ENCODE measurements around the gene ZNF587.
"Not testable (repeated sequence)": the region's sequence is repeated elsewhere in the genome, so short reads cannot be mapped to it uniquely, and the experiment has no call there.

ZNF587 gene

DNA sequence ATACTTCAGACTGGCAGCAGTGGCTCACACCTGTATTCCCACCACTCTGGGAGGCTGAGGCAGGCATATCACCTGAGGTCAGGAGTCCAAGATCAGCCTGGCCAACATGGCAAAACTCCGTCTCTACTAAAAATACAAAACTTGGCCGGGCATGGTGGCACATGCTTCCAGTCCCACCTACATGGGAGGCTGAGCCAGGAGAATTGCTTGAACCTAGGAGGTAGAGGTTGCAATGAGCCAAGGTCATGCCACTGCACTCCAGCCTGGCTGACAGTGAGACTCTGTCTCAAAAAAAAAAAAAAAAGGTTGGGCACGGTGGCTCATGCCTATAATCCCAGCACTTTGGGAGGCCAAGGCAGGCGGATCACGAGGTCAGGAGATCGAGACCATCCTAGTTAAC is 20.0 kb downstream of the ZNF587 start:
- in situ Hi-C loops (cut with HindIII; ENCODE audit: low pct_ligation_motif_present, low pct_unique_long_range_greater_than_20kb, low sequenced_read_pairs) = not testable (repeated sequence)

GRCh38 chr19:57870225-57870624 is 20.6 kb downstream of the ZNF587 start:
- in situ Hi-C loops (cut with HindIII; ENCODE audit: low pct_ligation_motif_present, low pct_unique_long_range_greater_than_20kb, low sequenced_read_pairs) = no loop called here
- DNase-seq = no peak

More for the DNA sequence above, 20.0 kb downstream of the ZNF587 start:
- not testable (repeated sequence) for DNase-seq

GRCh38 chr19:57872450-57872849 is 22.8 kb downstream of the ZNF587 start:
- no peak for DNase-seq
- in situ Hi-C loops (cut with HindIII; ENCODE audit: low pct_ligation_motif_present, low pct_unique_long_range_greater_than_20kb, low sequenced_read_pairs) = no loop called here

DNA sequence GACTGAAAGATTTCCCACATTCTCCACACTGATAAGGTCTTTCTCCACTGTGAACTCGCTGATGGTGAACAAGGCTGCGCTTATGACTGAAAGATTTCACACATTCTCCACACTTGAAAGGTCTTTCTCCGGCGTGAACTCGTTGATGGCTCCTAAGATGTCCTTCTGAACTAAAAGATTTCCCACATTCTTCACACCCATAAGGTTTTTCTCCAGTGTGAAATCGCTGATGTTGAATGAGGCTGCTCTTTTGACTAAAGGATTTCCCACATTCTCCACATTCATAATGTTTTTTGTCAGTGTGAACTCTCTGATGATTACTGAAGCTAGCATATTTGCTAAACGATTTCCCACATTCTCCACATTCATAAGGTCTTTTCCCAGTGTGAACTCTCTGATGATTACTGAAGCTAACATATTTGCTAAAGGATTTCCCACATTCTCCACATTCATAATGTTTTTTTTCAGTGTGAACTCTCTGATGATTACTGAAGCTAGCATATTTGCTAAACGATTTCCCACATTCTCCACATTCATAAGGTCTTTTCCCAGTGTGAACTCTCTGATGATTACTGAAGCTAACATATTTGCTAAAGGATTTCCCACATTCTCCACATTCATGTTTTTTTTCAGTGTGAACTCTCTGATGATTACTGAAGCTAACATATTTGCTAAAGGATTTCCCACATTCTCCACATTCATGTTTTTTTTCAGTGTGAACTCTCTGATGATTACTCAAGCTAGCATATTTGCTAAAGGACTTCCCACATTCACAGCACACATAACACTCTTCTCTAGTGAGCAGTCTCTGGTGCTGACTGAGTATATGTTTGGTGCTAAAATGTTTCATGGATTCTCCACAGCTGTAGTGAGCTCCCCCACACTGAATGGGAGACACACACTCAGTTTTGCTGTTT is 24.5 kb downstream of the ZNF587 start:
- DNase-seq; in situ Hi-C loops (cut with HindIII; ENCODE audit: low pct_ligation_motif_present, low pct_unique_long_range_greater_than_20kb, low sequenced_read_pairs): not testable (repeated sequence)

GRCh38 chr19:57886046-57886445 is 36.4 kb downstream of the ZNF587 start:
- in situ Hi-C loops (cut with HindIII; ENCODE audit: low pct_ligation_motif_present, low pct_unique_long_range_greater_than_20kb, low sequenced_read_pairs) = no loop called here
- DNase-seq = no peak

- DNase-seq = no peak
- in situ Hi-C loops (cut with HindIII; ENCODE audit: low pct_ligation_motif_present, low pct_unique_long_range_greater_than_20kb, low sequenced_read_pairs) = no loop called here
Observed at GRCh38 chr19:57887195-57887941, 37.7 kb downstream of the ZNF587 start.

DNA sequence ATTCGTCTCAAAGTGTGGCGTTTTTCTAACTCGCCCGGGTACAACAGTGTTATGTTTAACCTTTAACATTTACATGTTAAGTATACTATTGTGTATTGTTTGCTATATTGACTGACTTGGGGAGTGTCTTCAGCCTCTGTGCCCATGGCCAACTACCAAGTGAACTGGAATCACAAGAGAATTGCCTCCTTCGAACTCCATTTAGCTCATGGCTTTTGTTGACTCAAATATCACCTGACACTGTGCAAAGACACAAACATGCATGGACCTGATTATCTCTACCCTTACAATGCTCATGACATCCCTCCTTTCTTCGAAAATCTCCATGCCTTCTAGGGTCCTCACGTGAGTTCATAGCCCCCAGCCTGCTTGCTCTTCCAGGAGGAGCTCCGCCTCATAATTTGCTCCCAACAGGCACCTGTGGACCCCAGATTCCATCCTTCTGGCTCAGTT is 38.5 kb downstream of the ZNF587 start:
- in situ Hi-C loops (cut with HindIII; ENCODE audit: low pct_ligation_motif_present, low pct_unique_long_range_greater_than_20kb, low sequenced_read_pairs) = no loop called here
- no peak for DNase-seq

GRCh38 chr19:57888560-57889231 is 39.0 kb downstream of the ZNF587 start, which contains the start of gene ZNF814:
TSS of gene ZNF814 (minus strand) at chr19:57889037. CDS start at chr19:57888802, 235 bp downstream.
- DNase-seq = no peak

GRCh38 chr19:57890706-57891105 is 41.0 kb downstream of the ZNF587 start:
- DNase-seq; in situ Hi-C loops (cut with HindIII; ENCODE audit: low pct_ligation_motif_present, low pct_unique_long_range_greater_than_20kb, low sequenced_read_pairs): not testable (repeated sequence)

More at GRCh38 chr19:57888560-57889231, 39.0 kb downstream of the ZNF587 start, which contains the start of gene ZNF814:
- in situ Hi-C loops (cut with HindIII; ENCODE audit: low pct_ligation_motif_present, low pct_unique_long_range_greater_than_20kb, low sequenced_read_pairs) = no loop called here

- in situ Hi-C loops (cut with HindIII; ENCODE audit: low pct_ligation_motif_present, low pct_unique_long_range_greater_than_20kb, low sequenced_read_pairs) = no loop called here
- DNase-seq = no peak
Observed at GRCh38 chr19:57900311-57900710, 50.7 kb downstream of the ZNF587 start.

- in situ Hi-C loops (cut with HindIII; ENCODE audit: low pct_ligation_motif_present, low pct_unique_long_range_greater_than_20kb, low sequenced_read_pairs) = no loop called here
- DNase-seq = no peak
Observed at GRCh38 chr19:57903618-57904184, 54.0 kb downstream of the ZNF587 start.

DNA sequence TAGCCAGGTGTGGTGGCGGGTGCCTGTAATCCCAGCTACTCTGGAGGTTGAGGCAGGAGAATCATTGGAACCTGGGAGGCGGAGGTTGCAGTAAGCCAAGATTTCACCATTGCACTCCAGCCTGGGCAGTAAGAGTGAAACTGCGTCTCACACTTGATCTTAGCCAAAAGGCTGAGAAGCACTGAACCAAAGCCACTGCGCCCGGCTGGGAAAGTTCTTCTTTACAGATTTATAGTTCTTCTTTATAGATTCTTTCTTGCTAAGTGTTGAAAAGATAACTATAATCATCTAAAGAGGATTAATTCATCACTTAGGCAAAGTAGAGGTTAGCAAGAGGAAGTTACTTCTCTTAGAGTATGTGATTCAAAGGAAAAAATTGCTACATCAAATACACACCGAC is 55.6 kb downstream of the ZNF587 start:
- no peak for DNase-seq
- in situ Hi-C loops (cut with HindIII; ENCODE audit: low pct_ligation_motif_present, low pct_unique_long_range_greater_than_20kb, low sequenced_read_pairs) = no loop called here

DNA sequence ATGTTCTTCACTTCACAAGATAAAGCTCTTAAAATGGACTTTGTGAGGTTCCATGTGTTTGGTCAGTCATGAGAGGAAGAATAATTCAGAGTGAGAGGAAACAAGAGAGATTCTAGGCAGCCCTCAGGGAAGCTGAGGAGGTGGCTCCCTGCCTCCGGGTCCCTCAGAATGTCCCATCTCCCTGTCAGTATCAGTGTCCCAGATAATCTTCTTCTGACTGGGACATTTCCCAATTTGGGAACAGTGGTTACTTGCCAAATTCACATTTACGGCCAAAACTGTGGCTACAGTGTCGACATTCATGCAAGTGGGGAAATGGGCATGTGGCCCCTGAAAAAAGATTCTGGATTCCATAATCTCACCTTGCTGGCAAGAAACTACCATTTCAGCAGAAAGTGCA is 57.7 kb downstream of the ZNF587 start:
- in situ Hi-C loops (cut with HindIII; ENCODE audit: low pct_ligation_motif_present, low pct_unique_long_range_greater_than_20kb, low sequenced_read_pairs) = no loop called here
- no peak for DNase-seq

DNA sequence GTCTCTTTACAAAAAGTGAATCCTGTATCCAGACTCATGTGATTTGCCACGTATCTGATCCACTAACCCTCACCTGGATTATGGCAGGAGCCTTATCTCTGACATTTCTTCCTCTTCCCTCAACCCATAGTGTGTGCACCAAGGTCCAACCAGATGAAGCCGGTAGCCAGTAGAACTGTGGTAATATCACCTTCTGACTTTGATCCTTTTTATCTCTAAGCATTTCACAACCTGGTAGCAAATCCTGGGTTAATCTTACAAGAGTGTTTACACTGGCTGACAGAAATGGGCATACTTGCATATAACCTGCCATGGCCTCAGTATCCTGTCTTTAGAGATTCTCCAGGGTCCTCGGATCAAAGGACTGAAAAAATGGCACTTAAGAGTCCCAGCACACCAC is 64.9 kb downstream of the ZNF587 start:
- in situ Hi-C loops (cut with HindIII; ENCODE audit: low pct_ligation_motif_present, low pct_unique_long_range_greater_than_20kb, low sequenced_read_pairs) = no loop called here
- no peak for DNase-seq

Measured in ACHN (cell line).